ENCODE results near the gene EPYC. TPM values are rescaled to one million over a fixed set of nuclear protein-coding genes. Genes with fewer than 3 reads are reported as not detected.

The EPYC gene
- total and polyA plus RNA-seq, 2 donors (not counting 1 experiment from before 2014, with no cell fraction given), result not detected

DNA sequence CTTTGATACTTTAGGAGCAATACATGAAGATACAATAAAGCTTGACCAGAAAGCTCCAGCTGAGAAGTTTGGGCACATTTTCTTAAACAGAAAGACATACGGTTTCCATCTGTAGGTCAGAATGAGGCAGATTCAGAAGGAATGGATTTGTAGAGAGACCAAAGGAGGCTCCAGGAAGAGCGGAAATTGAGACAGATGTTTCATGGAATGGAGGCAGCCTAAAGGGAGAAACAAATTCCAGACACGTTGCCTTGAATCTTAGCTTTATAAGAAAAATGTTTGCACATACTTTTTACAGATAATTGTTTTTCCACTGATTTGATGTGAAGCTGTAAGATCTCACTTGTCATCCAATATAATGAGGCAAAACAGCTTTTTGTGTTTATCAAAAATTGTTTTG is 24.8 kb downstream of the EPYC start:
- Histone ChIP-seq H3K4me3 (ENCODE audit: control extremely low read depth in 1 of 5, extremely low read depth in 1 of 5, insufficient read depth in 1 of 5, low read depth in 2 of 5, low read length in 4 of 5) (no peak overlapping the region), H3K27ac (ENCODE audit: low read length in 2 of 2) (no peak overlapping the region), H2AFZ (ENCODE audit: insufficient read depth, low read depth, low read length, poor library complexity, severe bottlenecking) (no peak overlapping the region), H3K4me1 (ENCODE audit: control insufficient read depth in 2 of 2, insufficient read depth in 2 of 2, low read length in 2 of 2) (no peaks in the 10 kb centered on the region), H3K27me3 (replicated peaks in 1 of 4; ENCODE audit: control extremely low read depth in 1 of 4, control insufficient read depth in 3 of 4, insufficient read depth in 4 of 4, low read length in 3 of 4) (no peaks in the 10 kb centered on the region), H3K36me3 (replicated peaks in 1 of 2; ENCODE audit: control extremely low read depth in 1 of 2, control insufficient read depth in 1 of 2, extremely low read depth in 1 of 2, insufficient read depth in 2 of 2, low read length in 1 of 2) (no peaks in the 10 kb centered on the region), H4K20me1 (ENCODE audit: control insufficient read depth, insufficient read depth, low read length, poor library complexity, severe bottlenecking) (no peaks in the 10 kb centered on the region), H3K9me3 (ENCODE audit: control extremely low read depth in 1 of 3, control insufficient read depth in 2 of 3, insufficient read depth in 1 of 3, low read length in 2 of 3) (no peaks in the 10 kb centered on the region), H3K79me2 (ENCODE audit: control insufficient read depth, insufficient read depth, low read length) (no peaks in the 10 kb centered on the region), H3K4me2 (replicated peaks; ENCODE audit: low read depth, low read length, poor library complexity, severe bottlenecking) (no peak overlapping the region), H3K9ac (ENCODE audit: low read length) (no peak overlapping the region)
- ChIA-PET POLR2A (no interaction called here), CTCF (interaction anchor here (1.4 kb wide), 1 partner anchor 375 kb away, joined by 3 read pairs; no protein-coding TSS in a partner anchor)
- H3K4me3 Mint-ChIP-seq, result no peak overlapping the region
- H3K9me3 Mint-ChIP-seq (ENCODE audit: insufficient read depth), result no peaks in the 10 kb centered on the region
- DNase-seq (no peak), ATAC-seq (ENCODE audit: low read depth) (no peak)
- TF ChIP-seq, protein P1, sequence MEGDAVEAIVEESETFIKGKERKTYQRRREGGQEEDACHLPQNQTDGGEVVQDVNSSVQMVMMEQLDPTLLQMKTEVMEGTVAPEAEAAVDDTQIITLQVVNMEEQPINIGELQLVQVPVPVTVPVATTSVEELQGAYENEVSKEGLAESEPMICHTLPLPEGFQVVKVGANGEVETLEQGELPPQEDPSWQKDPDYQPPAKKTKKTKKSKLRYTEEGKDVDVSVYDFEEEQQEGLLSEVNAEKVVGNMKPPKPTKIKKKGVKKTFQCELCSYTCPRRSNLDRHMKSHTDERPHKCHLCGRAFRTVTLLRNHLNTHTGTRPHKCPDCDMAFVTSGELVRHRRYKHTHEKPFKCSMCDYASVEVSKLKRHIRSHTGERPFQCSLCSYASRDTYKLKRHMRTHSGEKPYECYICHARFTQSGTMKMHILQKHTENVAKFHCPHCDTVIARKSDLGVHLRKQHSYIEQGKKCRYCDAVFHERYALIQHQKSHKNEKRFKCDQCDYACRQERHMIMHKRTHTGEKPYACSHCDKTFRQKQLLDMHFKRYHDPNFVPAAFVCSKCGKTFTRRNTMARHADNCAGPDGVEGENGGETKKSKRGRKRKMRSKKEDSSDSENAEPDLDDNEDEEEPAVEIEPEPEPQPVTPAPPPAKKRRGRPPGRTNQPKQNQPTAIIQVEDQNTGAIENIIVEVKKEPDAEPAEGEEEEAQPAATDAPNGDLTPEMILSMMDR (IDR thresholded peaks at IDR 0.05), result no peak
- TF ChIP-seq EZH2 (IDR thresholded peaks at IDR 0.05; ENCODE audit: borderline replicate concordance, insufficient read depth, low read depth, low read length, poor library complexity, severe bottlenecking), result no peak
- H3K4me1 Mint-ChIP-seq, result no peaks in the 10 kb centered on the region
- intact Hi-C loops (cut with micrococcal nuclease), result loop anchor here (2.0 to 5.0 kb wide), 2 partner anchors 347 to 1672 kb away; no protein-coding TSS in a partner anchor
- 90% methylated on average over 2 of the region's 3 CpGs for WGBS (ENCODE audit: insufficient coverage)
- peaks cover 4% of the 10 kb centered on the region for H3K27me3 Mint-ChIP-seq
- no peak overlapping the region for H3K27ac Mint-ChIP-seq

DNA sequence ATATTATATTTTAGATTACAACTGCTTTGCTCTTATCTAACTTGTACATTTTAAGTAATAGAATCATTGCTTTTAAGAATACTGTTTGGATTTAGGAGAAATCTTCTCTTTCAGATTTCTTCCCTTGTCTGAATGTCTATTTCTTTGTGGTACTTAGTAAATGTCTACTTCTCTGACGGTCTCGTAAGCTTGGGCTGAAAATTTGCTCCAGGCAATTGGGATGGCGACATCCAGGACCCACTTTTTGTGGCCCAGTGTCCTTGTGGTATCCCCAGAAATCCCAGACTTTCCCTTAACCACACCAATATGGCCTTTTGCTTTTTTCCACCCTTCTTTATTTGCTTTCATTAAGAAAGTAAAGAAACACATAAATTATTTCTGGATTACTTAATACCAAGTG is 25.8 kb downstream of the EPYC start:
- POLR2A ChIA-PET, result no interaction called here
- Mint-ChIP-seq H3K4me3 (no peak overlapping the region), H3K9me3 (ENCODE audit: insufficient read depth) (no peaks in the 10 kb centered on the region), H3K4me1 (no peaks in the 10 kb centered on the region), H3K27ac (no peak overlapping the region), H3K27me3 (peaks cover 4% of the 10 kb centered on the region)
- no peak for DNase-seq
- intact Hi-C loops (cut with micrococcal nuclease), result loop anchor here (2.0 to 5.0 kb wide), 2 partner anchors 348 to 1673 kb away; no protein-coding TSS in a partner anchor
- no peak overlapping the region for H3K9ac ChIP-seq (ENCODE audit: low read length)
- no peak overlapping the region for H3K27ac ChIP-seq (ENCODE audit: low read length in 2 of 2)
- H3K4me2 ChIP-seq (replicated peaks; ENCODE audit: low read depth, low read length, poor library complexity, severe bottlenecking), result no peak overlapping the region
- no peaks in the 10 kb centered on the region for H3K9me3 ChIP-seq (ENCODE audit: control extremely low read depth in 1 of 3, control insufficient read depth in 2 of 3, insufficient read depth in 1 of 3, low read length in 2 of 3)
- CTCF ChIA-PET, result interaction anchor here (0.6 to 1.4 kb wide), 4 partner anchors 9 to 376 kb away, joined by 3 read pairs; no protein-coding TSS in a partner anchor
- no peak for TF ChIP-seq EZH2 (IDR thresholded peaks at IDR 0.05; ENCODE audit: borderline replicate concordance, insufficient read depth, low read depth, low read length, poor library complexity, severe bottlenecking)
- TF ChIP-seq, protein P1 (IDR thresholded peaks at IDR 0.05), result no peak
- H3K4me3 ChIP-seq (ENCODE audit: control extremely low read depth in 1 of 5, extremely low read depth in 1 of 5, insufficient read depth in 1 of 5, low read depth in 2 of 5, low read length in 4 of 5), result no peak overlapping the region
- ATAC-seq (ENCODE audit: low read depth), result no peak
- H3K36me3 ChIP-seq (replicated peaks in 1 of 2; ENCODE audit: control extremely low read depth in 1 of 2, control insufficient read depth in 1 of 2, extremely low read depth in 1 of 2, insufficient read depth in 2 of 2, low read length in 1 of 2), result no peaks in the 10 kb centered on the region
- 96% methylated on average over 3 of the region's 3 CpGs for WGBS (ENCODE audit: insufficient coverage)
- H3K79me2 ChIP-seq (ENCODE audit: control insufficient read depth, insufficient read depth, low read length), result no peaks in the 10 kb centered on the region
- no peaks in the 10 kb centered on the region for H3K4me1 ChIP-seq (ENCODE audit: control insufficient read depth in 2 of 2, insufficient read depth in 2 of 2, low read length in 2 of 2)
- H4K20me1 ChIP-seq (ENCODE audit: control insufficient read depth, insufficient read depth, low read length, poor library complexity, severe bottlenecking), result no peaks in the 10 kb centered on the region
- H2AFZ ChIP-seq (ENCODE audit: insufficient read depth, low read depth, low read length, poor library complexity, severe bottlenecking), result no peak overlapping the region
- H3K27me3 ChIP-seq (replicated peaks in 1 of 4; ENCODE audit: control extremely low read depth in 1 of 4, control insufficient read depth in 3 of 4, insufficient read depth in 4 of 4, low read length in 3 of 4), result no peaks in the 10 kb centered on the region
